Esophagus squamous epithelium (tissue), 4 donors: ENCODE measurements around the gene WAPL.

ENCODE experiments used
- CTCF ChIP-seq, 6 experiments: fragments of 450-650 bp in 4 of 6; fragments of 200-600 bp in 2 of 6; sonication (generic) in 2 of 6; IDR thresholded peaks; one replicate each; pipeline ENCODE4 v1.5.1; 2016 to 2019; ENCODE audit warnings: antibody characterized with exemption in 6 of 6, mild to moderate bottlenecking in 4 of 6, moderate library complexity in 4 of 6
- POLR2A ChIP-seq, 4 donors: fragments of 450-650 bp; IDR thresholded peaks; one replicate each; pipeline ENCODE4 v1.6.1; 2017; ENCODE audit warnings: antibody characterized with exemption in 4 of 4, mild to moderate bottlenecking in 4 of 4, moderate library complexity in 3 of 4

GRCh38 chr10:86385806-86386205 is 135.8 kb downstream of the WAPL start:
- TF ChIP-seq POLR2A (IDR thresholded peaks at IDR 0.05) (no peak), CTCF (IDR thresholded peaks at IDR 0.05) (no peak)
